SKM-1 treated with dmso at 0.1 percent for 144 hours (cell line): ENCODE data around the gene AGTPBP1.

Experiments
- DNase-seq: peaks from one replicate; lab custom pipeline; 2025; ENCODE audit not compliant: unreplicated experiment; lab: John Stamatoyannopoulos, UW

The AGTPBP1 gene

GRCh38 chr9:85502815-85503655 lies 238.7 kb downstream of the AGTPBP1 start:
- DNase-seq: no peak

- DNase-seq: no peak
These were observed 239.9 kb downstream of the AGTPBP1 start for GRCh38 chr9:85501882-85502281.

DNA sequence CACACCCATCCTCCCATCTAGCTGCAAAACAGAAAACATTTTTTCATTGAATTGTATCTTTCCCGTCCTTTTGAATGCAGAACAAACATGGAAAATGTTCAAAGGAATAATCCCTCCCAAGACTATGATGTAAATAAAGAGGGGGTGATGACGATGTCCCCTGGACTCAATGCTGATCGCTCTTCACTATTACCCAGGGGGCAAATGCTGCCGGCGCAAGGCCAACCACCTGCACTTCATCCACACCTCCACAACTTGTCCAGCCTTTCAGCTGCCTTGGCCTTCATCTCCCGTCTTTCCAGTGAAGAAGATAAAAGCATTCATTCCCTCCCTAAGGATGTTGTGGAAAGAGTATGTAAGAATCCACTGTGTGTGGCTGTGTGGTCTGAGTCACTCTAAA lies 240.3 kb downstream of the AGTPBP1 start:
- DNase-seq: no peak
